Measurements from ENCODE around the gene R3HDM1.

- no peak for TF ChIP-seq CTCF (IDR thresholded peaks at IDR 0.05)
- TF ChIP-seq REST (IDR thresholded peaks at IDR 0.05; ENCODE audit: insufficient read depth in 1 of 2, low read depth in 2 of 2, low read length in 1 of 2), result no peak
- TF ChIP-seq POLR2AphosphoS5 (IDR thresholded peaks at IDR 0.05; ENCODE audit: low read depth, low read length), result no peak
- TF ChIP-seq SIN3A (IDR thresholded peaks at IDR 0.05; ENCODE audit: borderline replicate concordance, insufficient read depth, low read depth, low read length), result no peak
Measured at GRCh38 chr2:135773917-135774316, 242.6 kb downstream of the R3HDM1 start.

Data from Panc1 (cell line).